ENCODE measurements around the gene KSR2.
"Not testable (repeated sequence)": the region's sequence is repeated elsewhere in the genome, so short reads cannot be mapped to it uniquely, and the experiment has no call there.

KSR2 gene

DNA sequence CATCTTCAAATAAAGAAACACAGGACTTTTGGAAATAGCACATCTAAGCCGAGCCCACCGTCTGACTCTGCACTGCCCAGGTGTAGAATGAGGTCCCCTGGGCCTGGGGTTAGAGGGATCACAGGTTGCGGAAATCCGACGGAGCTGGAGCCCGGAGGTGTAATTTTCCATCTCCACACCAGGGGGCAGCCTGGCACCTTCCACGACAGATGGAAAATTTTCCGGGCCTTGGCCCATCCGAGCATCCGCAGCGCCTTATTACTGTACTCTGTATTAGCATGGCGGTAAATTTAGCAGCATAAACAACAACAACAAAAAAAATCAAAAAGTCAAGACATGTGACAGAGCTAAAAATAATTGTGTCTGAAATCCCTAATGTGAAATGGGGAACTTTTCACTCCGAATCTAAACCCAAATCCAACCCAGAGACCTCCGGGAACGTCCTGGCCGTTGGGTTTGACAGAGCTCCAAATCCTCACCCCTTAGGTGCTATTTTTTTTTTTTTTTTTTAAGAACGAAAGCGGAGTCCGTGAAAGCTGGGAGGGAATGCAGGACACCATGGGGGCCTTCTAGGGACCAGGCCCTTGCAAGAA, 93.9 kb downstream of the KSR2 start:
- peaks cover 14% of the 10 kb centered on the region for H3K4me1 ChIP-seq (ENCODE audit: insufficient read depth, low read length, severe bottlenecking)
- no peaks in the 10 kb centered on the region for H3K79me2 ChIP-seq (ENCODE audit: insufficient read depth, low read length)
- no peak overlapping the region for H3K4me3 ChIP-seq (ENCODE audit: low read depth, low read length, poor library complexity, severe bottlenecking)
- H3K9ac ChIP-seq (ENCODE audit: low read length), result no peak overlapping the region
- no peaks in the 10 kb centered on the region for H3K9me2 ChIP-seq (ENCODE audit: low read depth, low read length)
- H2AFZ ChIP-seq (ENCODE audit: low read length), result no peak overlapping the region
- H3K27ac ChIP-seq (ENCODE audit: low read depth, low read length, poor library complexity, severe bottlenecking), result no peak overlapping the region
- H3K27me3 ChIP-seq (ENCODE audit: insufficient read depth, low read length), result peaks cover 4% of the 10 kb centered on the region; the same call in 1 of the 2 replicates
- TF ChIP-seq EZH2 (IDR thresholded peaks at IDR 0.05; ENCODE audit: borderline replicate concordance, low read length), result no peak
- TF ChIP-seq, protein P1, sequence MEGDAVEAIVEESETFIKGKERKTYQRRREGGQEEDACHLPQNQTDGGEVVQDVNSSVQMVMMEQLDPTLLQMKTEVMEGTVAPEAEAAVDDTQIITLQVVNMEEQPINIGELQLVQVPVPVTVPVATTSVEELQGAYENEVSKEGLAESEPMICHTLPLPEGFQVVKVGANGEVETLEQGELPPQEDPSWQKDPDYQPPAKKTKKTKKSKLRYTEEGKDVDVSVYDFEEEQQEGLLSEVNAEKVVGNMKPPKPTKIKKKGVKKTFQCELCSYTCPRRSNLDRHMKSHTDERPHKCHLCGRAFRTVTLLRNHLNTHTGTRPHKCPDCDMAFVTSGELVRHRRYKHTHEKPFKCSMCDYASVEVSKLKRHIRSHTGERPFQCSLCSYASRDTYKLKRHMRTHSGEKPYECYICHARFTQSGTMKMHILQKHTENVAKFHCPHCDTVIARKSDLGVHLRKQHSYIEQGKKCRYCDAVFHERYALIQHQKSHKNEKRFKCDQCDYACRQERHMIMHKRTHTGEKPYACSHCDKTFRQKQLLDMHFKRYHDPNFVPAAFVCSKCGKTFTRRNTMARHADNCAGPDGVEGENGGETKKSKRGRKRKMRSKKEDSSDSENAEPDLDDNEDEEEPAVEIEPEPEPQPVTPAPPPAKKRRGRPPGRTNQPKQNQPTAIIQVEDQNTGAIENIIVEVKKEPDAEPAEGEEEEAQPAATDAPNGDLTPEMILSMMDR (IDR thresholded peaks at IDR 0.05; ENCODE audit: low read length), result peak; percentile 84
- H3K36me3 ChIP-seq (ENCODE audit: insufficient read depth, low read length), result no peaks in the 10 kb centered on the region
- H3F3A ChIP-seq (ENCODE audit: insufficient read depth, low read length), result no peaks in the 10 kb centered on the region
- H4K20me1 ChIP-seq (ENCODE audit: insufficient read depth, low read length), result no peaks in the 10 kb centered on the region
- 0 out of 2 replicates have a peak overlapping the region, but pooled peaks have one; percentile 1 for H3K4me2 ChIP-seq (ENCODE audit: low read length)
- no peaks in the 10 kb centered on the region for H3K9me3 ChIP-seq (ENCODE audit: low read length)

DNA sequence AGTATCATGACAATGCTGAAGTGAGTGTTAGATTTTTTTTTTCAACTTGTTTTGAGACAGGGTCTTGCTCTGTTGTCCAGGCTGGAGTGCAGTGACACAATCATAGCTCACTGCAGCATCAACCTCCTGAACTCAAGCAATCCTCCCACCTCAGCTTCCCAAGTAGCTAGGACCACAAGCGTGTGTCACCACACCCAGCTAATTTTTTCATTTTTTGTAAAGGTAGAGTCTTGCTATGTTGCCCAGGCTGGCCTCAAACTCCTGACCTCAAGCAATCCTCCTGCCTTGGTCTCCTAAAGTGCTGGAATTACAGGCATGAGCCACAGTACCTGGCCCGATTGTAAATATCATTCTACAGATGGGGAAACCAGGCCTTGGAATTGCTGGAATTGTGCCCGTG, 94.6 kb downstream of the KSR2 start:
- not testable (repeated sequence) for H4K20me1 ChIP-seq (ENCODE audit: insufficient read depth, low read length); H3K27ac ChIP-seq (ENCODE audit: low read depth, low read length, poor library complexity, severe bottlenecking); H3K4me3 ChIP-seq (ENCODE audit: low read depth, low read length, poor library complexity, severe bottlenecking); H2AFZ ChIP-seq (ENCODE audit: low read length); H3F3A ChIP-seq (ENCODE audit: insufficient read depth, low read length); H3K27me3 ChIP-seq (ENCODE audit: insufficient read depth, low read length); H3K9me2 ChIP-seq (ENCODE audit: low read depth, low read length); H3K4me2 ChIP-seq (ENCODE audit: low read length); H3K9me3 ChIP-seq (ENCODE audit: low read length); H3K36me3 ChIP-seq (ENCODE audit: insufficient read depth, low read length); H3K79me2 ChIP-seq (ENCODE audit: insufficient read depth, low read length); H3K9ac ChIP-seq (ENCODE audit: low read length)
- H3K4me1 ChIP-seq (ENCODE audit: insufficient read depth, low read length, severe bottlenecking), result peaks cover 14% of the 10 kb centered on the region

DNA sequence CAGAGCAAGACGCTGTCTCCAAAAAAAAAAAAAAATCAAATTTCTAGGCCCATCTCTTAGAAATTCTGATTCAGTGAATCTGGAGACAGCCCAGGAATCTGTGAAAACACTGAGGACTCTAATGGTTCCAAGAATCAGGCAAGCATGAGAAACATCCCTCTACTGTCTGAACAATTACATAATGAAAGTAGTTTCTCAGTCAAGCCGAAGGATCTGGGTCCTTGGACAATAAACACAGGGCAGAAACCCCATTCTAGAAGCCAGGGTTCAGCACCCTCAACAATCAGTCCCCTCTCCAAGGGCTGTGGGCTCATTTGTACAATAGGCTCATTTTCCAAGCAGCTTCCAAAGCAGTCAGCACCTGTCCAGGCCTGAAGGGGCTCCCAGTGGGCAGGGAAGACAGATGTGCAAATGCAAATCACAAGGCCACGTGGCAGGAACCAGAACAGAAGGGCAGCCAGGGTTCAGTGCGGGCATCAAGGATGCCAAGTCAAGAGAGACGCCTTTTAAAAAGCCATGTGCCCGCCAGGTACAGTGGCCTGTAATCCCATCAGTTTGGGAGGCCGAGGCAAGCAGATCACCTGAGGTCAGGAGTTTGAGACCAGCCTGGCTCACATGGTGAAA, 96.1 kb downstream of the KSR2 start:
- Histone ChIP-seq H3F3A (ENCODE audit: insufficient read depth, low read length) (no peaks in the 10 kb centered on the region), H3K9ac (ENCODE audit: low read length) (no peak overlapping the region), H3K36me3 (ENCODE audit: insufficient read depth, low read length) (no peaks in the 10 kb centered on the region; the same call in 1 of the 2 replicates), H3K27me3 (ENCODE audit: insufficient read depth, low read length) (peaks cover 3% of the 10 kb centered on the region; the same call in 1 of the 2 replicates), H3K79me2 (ENCODE audit: insufficient read depth, low read length) (no peaks in the 10 kb centered on the region), H2AFZ (ENCODE audit: low read length) (no peak overlapping the region), H4K20me1 (ENCODE audit: insufficient read depth, low read length) (no peaks in the 10 kb centered on the region), H3K9me3 (ENCODE audit: low read length) (no peaks in the 10 kb centered on the region), H3K27ac (ENCODE audit: low read depth, low read length, poor library complexity, severe bottlenecking) (no peak overlapping the region), H3K4me3 (ENCODE audit: low read depth, low read length, poor library complexity, severe bottlenecking) (no peak overlapping the region), H3K9me2 (ENCODE audit: low read depth, low read length) (no peaks in the 10 kb centered on the region), H3K4me2 (ENCODE audit: low read length) (no peak overlapping the region), H3K4me1 (ENCODE audit: insufficient read depth, low read length, severe bottlenecking) (peaks cover 14% of the 10 kb centered on the region)
- TF ChIP-seq, protein P1 (IDR thresholded peaks at IDR 0.05; ENCODE audit: low read length), result no peak
- TF ChIP-seq EZH2 (IDR thresholded peaks at IDR 0.05; ENCODE audit: borderline replicate concordance, low read length), result no peak

DNA sequence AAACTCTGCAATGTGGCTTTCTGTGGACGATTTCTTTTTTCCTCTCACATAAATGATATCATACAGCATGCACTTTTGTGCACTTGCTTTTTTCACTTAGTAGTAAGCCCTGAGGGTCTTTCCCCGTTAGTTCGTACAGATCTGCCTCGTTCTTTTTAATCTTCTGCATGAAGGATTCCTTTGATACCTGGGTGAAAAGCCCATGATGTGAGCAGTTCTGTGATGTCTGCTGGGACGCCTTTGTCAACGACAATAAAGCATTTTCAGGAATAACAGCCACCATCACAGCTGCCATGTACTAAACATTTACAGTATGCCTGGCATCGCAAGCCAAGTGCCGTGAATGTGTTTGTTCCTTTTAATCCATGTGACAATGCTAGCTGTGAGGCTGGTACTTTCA, 99.2 kb downstream of the KSR2 start:
- Histone ChIP-seq H3K4me3 (ENCODE audit: low read depth, low read length, poor library complexity, severe bottlenecking) (no peak overlapping the region), H3K27ac (ENCODE audit: low read depth, low read length, poor library complexity, severe bottlenecking) (no peak overlapping the region), H3K4me2 (ENCODE audit: low read length) (no peak overlapping the region), H3K36me3 (ENCODE audit: insufficient read depth, low read length) (no peaks in the 10 kb centered on the region; the same call in 1 of the 2 replicates), H3K79me2 (ENCODE audit: insufficient read depth, low read length) (no peaks in the 10 kb centered on the region), H3K9me3 (ENCODE audit: low read length) (no peaks in the 10 kb centered on the region), H3K9me2 (ENCODE audit: low read depth, low read length) (no peaks in the 10 kb centered on the region), H2AFZ (ENCODE audit: low read length) (no peak overlapping the region), H3K4me1 (ENCODE audit: insufficient read depth, low read length, severe bottlenecking) (no peaks in the 10 kb centered on the region), H3K27me3 (ENCODE audit: insufficient read depth, low read length) (no peaks in the 10 kb centered on the region; the same call in 1 of the 2 replicates), H3F3A (ENCODE audit: insufficient read depth, low read length) (no peaks in the 10 kb centered on the region), H3K9ac (ENCODE audit: low read length) (no peak overlapping the region), H4K20me1 (ENCODE audit: insufficient read depth, low read length) (no peaks in the 10 kb centered on the region)
- no peak for TF ChIP-seq EZH2 (IDR thresholded peaks at IDR 0.05; ENCODE audit: borderline replicate concordance, low read length)
- TF ChIP-seq, protein P1 (IDR thresholded peaks at IDR 0.05; ENCODE audit: low read length), result no peak
